ENCODE measurements around the gene MESP2. TPM values are rescaled to one million over a fixed set of nuclear protein-coding genes. Genes with fewer than 3 reads are reported as not detected.

Gene MESP2
- total RNA-seq, 2 donors from 2014 or later: not detected

DNA sequence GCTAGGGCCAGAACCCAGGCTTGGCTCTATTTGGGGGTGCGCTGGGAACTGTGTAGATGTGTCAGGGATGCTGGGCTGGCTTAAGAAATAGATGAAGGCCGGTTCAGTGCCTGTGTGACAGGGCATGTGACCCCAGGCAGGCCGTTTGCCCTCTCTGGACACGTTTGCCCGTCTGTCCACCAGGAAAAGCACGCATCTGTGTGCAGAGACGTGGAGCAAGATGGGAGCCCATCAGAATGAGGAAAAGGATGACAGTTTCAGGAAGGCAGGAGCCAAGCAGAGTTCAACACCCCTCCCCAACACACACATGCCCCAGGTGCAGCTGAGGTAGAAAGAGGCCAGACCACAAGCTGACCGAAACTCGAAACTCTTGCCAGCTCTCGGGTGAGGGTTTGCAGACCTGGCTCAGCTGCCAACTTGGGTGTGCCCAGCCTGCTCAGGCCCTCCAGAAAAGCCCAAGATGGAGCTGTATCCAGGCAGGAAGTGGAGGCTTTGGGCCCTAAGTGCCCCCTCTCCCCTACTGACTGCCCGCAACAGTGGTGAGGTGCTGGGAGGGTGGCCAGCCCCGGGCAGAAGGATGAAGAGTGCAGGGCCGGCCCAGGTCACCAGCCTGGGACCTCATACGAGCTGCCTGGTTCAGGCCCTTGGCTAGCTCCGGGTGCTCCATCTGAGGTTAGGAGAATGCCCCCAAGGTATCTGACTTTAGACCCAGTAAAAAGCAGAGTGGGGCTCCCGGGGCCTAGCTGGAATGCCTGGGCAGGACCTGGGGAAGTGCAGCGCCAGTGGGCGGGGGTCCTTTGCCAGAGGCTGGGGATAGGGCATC, 14.9 kb upstream of the MESP2 start:
- Mint-ChIP-seq H3K4me3 (no peak overlapping the region), H3K27me3 (ENCODE audit: low read depth) (peaks cover under 1% of the 10 kb centered on the region), H3K9me3 (no peaks in the 10 kb centered on the region), H3K27ac (no peak overlapping the region), H3K36me3 (ENCODE audit: insufficient read depth in 2 of 2) (no peaks in the 10 kb centered on the region), H3K4me1 (ENCODE audit: low read depth) (peaks cover 6% of the 10 kb centered on the region)
- DNase-seq: no peak
- peak in 1 of 2 donors; percentile 11 for ATAC-seq (replicated peaks in 1 of 2)

DNA sequence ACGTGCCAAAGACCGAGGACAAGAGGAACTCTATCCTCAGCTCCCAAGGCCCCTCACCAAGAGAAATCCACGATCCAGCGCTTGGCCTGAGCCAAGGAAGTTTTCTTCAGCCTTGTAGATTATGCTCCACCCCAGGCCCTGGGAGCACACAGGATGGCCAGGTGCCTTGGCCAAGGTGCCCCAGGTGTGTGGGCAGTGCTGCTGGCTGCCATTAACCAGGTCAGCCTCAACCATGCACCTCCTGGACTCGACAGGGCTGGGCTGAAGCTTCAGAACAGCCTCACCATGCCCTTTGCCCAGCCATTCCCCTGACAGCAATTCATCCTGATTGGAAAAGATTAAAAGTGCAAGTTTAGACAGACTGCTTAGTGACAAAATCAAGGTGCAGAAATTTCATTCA, 14.2 kb upstream of the MESP2 start:
- Mint-ChIP-seq H3K9me3 (no peaks in the 10 kb centered on the region), H3K4me1 (ENCODE audit: low read depth) (peaks cover 6% of the 10 kb centered on the region), H3K27ac (no peak overlapping the region), H3K27me3 (ENCODE audit: low read depth) (no peaks in the 10 kb centered on the region), H3K4me3 (no peak overlapping the region), H3K36me3 (ENCODE audit: insufficient read depth in 2 of 2) (no peaks in the 10 kb centered on the region)
- no peak for ATAC-seq (replicated peaks in 1 of 2)
- no peak for DNase-seq

DNA sequence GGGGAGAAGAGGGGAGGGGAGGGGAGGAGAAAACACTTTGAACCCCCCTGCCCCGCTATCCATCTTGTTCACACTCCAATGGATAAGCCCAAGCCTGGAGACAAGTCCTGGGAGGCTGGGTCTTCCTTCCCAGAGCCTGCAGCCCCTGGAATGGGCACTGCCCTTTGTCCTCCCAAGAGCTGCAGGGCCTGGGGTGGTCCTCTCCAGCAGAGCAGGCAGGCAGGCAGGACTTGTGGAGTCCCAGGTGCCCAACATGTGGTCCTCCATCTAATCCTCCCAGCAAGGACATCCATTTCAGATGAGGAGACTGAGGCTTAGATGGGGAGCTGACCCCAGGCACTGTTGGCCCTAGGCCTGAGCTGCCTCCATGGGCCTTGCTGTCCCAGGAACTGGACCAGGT, 10.4 kb upstream of the MESP2 start:
- DNase-seq (no peak), ATAC-seq (replicated peaks in 1 of 2) (no peak)
- Mint-ChIP-seq H3K9me3 (no peaks in the 10 kb centered on the region), H3K27ac (no peak overlapping the region), H3K4me1 (ENCODE audit: low read depth) (peaks cover 4% of the 10 kb centered on the region), H3K36me3 (ENCODE audit: insufficient read depth in 2 of 2) (no peaks in the 10 kb centered on the region), H3K4me3 (no peak overlapping the region), H3K27me3 (ENCODE audit: low read depth) (no peaks in the 10 kb centered on the region)

DNA sequence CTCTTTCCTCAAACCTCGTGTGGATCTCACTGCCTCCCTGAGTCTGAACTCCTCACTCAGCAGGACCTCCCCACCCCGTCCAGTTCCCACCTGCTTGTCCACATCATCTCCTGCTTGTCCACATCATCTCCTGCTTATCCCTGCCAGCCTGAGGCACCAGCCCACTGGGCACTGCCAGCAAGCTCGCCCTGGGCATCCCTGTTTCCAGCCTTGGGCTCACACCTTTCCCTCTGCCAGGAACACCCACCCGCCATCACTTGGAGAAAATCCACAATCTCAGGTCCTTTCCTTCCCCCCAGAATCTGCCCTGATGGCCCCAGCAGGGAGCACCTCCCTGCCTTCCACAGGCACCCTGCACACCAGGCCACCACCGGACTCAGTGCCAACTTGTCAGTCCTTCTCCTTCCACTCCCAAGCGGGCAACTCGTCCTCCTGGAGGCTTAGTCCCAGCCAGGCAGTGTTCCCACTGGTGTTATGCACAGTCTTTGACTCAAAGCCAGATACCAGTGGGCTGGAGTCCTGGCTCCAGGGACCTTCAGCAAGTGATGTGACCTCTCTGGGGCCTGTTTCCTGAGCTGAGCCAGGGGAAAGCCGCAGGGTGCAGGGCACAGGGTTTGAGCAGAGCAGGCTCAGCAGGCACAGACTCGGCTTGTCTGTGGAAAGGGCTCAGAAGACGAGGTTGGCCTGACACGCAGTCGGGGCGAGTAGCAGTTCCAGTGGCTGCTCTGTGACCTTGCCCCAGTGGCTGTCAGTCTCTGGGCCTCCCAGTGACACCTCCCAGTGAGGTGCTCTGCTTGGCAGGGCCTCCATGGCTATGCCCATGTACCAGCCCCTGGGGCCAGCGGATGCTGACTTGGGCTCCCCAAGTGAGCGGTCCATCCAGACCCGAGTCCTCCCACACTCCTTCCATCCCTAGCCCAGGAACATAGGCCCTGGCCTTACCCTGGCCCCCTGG, 9.5 kb upstream of the MESP2 start:
- no peak for DNase-seq
- Mint-ChIP-seq H3K27ac (no peak overlapping the region), H3K4me1 (ENCODE audit: low read depth) (no peaks in the 10 kb centered on the region), H3K4me3 (no peak overlapping the region), H3K36me3 (ENCODE audit: insufficient read depth in 2 of 2) (no peaks in the 10 kb centered on the region), H3K27me3 (ENCODE audit: low read depth) (no peaks in the 10 kb centered on the region), H3K9me3 (no peaks in the 10 kb centered on the region)
- ATAC-seq (replicated peaks in 1 of 2): peak in 1 of 2 donors; percentile 11

DNA sequence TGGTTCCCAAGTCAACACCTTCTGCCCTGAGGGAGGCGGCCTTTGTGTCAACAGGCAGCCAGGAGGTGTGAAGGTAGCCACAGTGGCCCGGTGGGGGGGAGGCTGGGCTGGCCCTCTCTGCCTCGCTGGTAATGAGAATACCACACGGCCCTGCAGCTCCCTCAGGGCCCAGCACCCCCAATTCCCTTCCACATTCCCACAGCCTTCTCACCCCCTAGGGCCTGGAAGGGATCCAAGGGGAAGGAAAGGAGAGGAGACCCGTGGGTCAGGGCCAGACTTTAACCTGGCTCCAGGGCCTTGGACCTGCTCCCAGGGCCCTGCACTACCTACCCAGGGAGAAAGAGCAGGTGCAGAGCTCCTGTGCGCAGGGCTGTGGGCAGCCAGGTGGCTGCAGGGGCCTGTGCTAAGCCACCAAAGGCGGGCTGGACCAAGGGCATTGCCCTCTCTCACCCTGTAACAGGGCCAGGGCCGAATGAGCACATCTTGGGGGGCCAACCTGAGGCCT, 8.7 kb upstream of the MESP2 start:
- Mint-ChIP-seq H3K4me3 (no peak overlapping the region), H3K4me1 (ENCODE audit: low read depth) (no peaks in the 10 kb centered on the region), H3K27ac (no peak overlapping the region), H3K27me3 (ENCODE audit: low read depth) (no peaks in the 10 kb centered on the region), H3K9me3 (no peaks in the 10 kb centered on the region), H3K36me3 (ENCODE audit: insufficient read depth in 2 of 2) (no peaks in the 10 kb centered on the region)
- ATAC-seq (replicated peaks in 1 of 2) (no peak), DNase-seq (no peak)

DNA sequence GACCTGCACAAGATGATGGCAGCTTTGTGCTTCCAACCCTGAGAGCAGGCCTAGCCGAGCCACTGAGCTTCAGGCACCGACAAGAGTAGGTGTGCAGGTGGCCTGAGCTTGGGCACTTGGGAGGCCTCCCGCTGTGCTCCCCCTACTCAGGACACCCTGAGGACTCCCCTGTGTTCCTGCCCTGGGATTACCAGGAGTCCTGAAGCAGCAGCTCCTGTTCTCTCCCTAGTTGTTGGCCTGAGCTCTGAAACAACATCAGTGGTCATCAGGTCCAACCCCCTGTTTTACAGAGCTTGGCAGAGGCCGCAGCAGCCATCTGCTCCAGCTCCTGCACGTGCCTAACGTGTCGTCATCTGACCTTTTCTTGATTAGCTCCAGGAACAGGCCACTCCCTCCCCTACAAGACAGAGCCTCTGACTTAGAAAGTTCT, 8.0 kb upstream of the MESP2 start:
- DNase-seq: no peak
- no peaks in the 10 kb centered on the region for H3K4me1 Mint-ChIP-seq (ENCODE audit: low read depth)
- H3K27ac Mint-ChIP-seq: no peak overlapping the region
- H3K36me3 Mint-ChIP-seq (ENCODE audit: insufficient read depth in 2 of 2): no peaks in the 10 kb centered on the region
- no peaks in the 10 kb centered on the region for H3K27me3 Mint-ChIP-seq (ENCODE audit: low read depth)
- H3K9me3 Mint-ChIP-seq: no peaks in the 10 kb centered on the region
- ATAC-seq (replicated peaks in 1 of 2): no peak
- H3K4me3 Mint-ChIP-seq: no peak overlapping the region

DNA sequence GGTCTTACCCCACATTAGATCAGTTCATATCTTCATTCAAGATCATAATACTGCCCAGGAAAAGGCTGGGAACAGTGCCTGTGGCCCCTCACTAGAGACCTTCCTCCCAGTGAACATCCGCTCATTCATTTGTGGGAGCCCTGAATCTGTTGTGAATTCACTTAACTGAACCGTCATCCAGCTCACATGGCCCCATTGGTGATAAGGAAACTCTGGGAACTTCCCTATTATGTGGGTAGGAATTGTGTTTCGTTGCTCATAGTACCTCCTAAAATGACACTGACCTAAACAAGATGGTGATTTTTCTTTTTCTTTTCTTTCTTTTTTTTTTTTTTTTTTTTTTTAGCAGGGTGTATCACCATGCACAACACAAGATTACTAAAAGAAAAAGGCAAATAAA, 6.8 kb upstream of the MESP2 start:
- H3K4me3 Mint-ChIP-seq: no peak overlapping the region
- H3K9me3 Mint-ChIP-seq: no peaks in the 10 kb centered on the region
- no peaks in the 10 kb centered on the region for H3K4me1 Mint-ChIP-seq (ENCODE audit: low read depth)
- H3K27ac Mint-ChIP-seq: no peak overlapping the region
- H3K36me3 Mint-ChIP-seq (ENCODE audit: insufficient read depth in 2 of 2): no peaks in the 10 kb centered on the region
- ATAC-seq (replicated peaks in 1 of 2) (no peak), DNase-seq (no peak)
- H3K27me3 Mint-ChIP-seq (ENCODE audit: low read depth): no peaks in the 10 kb centered on the region

DNA sequence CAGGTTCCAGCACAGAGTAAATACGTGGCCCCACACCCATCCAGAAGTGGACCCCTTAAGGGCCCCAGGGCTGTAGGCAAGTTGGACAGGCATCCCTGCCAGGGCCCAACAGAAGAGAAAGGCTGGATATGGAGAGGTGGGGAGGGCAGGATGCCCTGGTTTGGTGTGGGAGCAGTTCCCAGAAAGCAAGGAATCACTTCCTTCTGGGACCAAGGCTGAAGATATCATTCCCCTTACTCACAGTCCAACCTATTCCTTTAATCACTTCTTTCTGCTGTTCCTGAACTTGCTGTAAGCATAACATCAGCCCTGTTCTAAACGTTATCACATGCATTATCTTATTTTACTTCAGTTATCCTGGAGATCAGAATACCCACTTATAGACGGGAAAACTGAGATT, 6.1 kb upstream of the MESP2 start:
- Mint-ChIP-seq H3K36me3 (ENCODE audit: insufficient read depth in 2 of 2) (no peaks in the 10 kb centered on the region), H3K4me1 (ENCODE audit: low read depth) (no peaks in the 10 kb centered on the region), H3K4me3 (no peak overlapping the region), H3K9me3 (no peaks in the 10 kb centered on the region), H3K27me3 (ENCODE audit: low read depth) (no peaks in the 10 kb centered on the region), H3K27ac (no peak overlapping the region)
- ATAC-seq (replicated peaks in 1 of 2): no peak
- no peak for DNase-seq

DNA sequence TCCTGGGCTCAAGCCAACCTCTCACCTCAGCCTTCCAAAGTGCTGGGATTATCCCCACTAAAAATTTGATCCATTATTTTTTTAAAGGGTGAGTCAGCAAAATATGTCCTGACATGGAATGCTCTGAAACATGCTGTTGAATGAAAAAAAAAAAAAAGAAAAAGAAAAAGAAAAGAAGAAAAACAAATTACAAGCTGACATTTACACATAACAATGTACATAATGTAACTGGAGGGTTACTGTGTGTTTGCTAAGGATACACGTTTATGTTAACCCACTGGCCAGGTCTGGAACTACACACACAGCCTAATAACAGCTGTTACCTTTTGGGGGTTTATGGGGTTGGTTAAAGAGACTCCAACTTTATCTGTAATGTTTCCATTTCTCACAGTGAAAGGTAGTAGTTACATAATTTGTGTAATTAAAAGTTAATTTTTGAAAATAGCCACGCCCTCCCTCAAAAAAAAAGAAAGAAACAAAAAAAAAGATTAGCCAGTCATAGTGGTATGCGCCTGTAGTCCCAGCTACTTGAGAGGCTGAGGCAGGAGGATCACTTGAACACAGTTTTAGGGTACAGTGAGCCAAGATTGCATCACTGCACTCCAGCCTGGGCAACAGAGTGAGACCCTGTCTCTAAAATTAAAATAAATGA, 3.1 kb upstream of the MESP2 start:
- no peaks in the 10 kb centered on the region for H3K9me3 Mint-ChIP-seq
- H3K27ac Mint-ChIP-seq: no peak overlapping the region
- no peak overlapping the region for H3K4me3 Mint-ChIP-seq
- H3K4me1 Mint-ChIP-seq (ENCODE audit: low read depth): no peaks in the 10 kb centered on the region
- DNase-seq (no peak), ATAC-seq (replicated peaks in 1 of 2) (peak in 1 of 2 donors; percentile 51)
- no peaks in the 10 kb centered on the region for H3K36me3 Mint-ChIP-seq (ENCODE audit: insufficient read depth in 2 of 2)
- peaks cover 5% of the 10 kb centered on the region for H3K27me3 Mint-ChIP-seq (ENCODE audit: low read depth)

DNA sequence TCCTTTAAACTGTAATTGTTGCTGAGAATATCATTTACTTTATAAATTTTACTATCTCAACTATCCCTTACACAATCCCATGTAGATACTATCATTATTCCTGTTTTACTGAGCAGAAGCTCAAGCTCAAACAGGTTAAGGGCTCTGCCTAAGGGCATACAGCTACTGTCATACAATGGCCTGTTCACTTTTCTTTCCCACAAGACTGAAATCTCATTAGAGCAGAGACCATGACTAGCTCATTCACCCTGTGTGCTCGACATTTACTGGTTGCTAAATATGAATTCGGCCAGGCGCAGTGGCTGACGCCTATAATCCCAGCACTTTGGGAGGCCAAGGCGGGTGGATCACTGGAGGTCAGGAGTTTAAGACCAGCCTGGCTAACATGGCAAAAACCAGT, 1.6 kb upstream of the MESP2 start:
- Mint-ChIP-seq H3K27ac (no peak overlapping the region), H3K9me3 (no peaks in the 10 kb centered on the region), H3K4me1 (ENCODE audit: low read depth) (no peaks in the 10 kb centered on the region), H3K27me3 (ENCODE audit: low read depth) (peaks cover 15% of the 10 kb centered on the region), H3K4me3 (no peak overlapping the region), H3K36me3 (ENCODE audit: insufficient read depth in 2 of 2) (no peaks in the 10 kb centered on the region)
- DNase-seq: no peak
- ATAC-seq (replicated peaks in 1 of 2): no peak

DNA sequence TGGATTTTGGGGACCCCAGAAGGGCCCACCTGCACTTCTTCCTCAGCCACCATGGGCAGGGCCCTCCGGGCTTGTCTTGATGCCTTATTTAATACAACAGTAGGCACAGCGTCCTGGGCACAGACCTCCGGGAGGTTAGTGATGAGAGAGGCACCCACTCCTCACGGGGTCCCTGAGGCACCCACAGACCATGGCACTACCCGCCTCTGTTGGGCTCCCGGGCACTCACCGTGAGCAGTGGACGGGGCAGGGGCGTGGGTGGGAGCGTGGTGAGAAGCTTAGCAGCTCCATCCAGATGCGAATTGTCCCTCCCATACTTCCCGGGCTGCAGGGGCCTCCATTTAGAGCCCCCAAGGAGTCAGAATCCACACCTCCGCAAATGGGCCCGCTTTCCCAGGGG, 317 bp upstream of the MESP2 start:
- ATAC-seq (replicated peaks in 1 of 2): no peak
- no peaks in the 10 kb centered on the region for H3K36me3 Mint-ChIP-seq (ENCODE audit: insufficient read depth in 2 of 2)
- H3K27me3 Mint-ChIP-seq (ENCODE audit: low read depth): peaks cover 24% of the 10 kb centered on the region
- peak overlapping the region in 1 of 2 donors; percentile 2 for H3K4me3 Mint-ChIP-seq
- H3K27ac Mint-ChIP-seq: no peak overlapping the region
- H3K4me1 Mint-ChIP-seq (ENCODE audit: low read depth): peaks cover 5% of the 10 kb centered on the region
- no peak for DNase-seq
- H3K9me3 Mint-ChIP-seq: no peaks in the 10 kb centered on the region

DNA sequence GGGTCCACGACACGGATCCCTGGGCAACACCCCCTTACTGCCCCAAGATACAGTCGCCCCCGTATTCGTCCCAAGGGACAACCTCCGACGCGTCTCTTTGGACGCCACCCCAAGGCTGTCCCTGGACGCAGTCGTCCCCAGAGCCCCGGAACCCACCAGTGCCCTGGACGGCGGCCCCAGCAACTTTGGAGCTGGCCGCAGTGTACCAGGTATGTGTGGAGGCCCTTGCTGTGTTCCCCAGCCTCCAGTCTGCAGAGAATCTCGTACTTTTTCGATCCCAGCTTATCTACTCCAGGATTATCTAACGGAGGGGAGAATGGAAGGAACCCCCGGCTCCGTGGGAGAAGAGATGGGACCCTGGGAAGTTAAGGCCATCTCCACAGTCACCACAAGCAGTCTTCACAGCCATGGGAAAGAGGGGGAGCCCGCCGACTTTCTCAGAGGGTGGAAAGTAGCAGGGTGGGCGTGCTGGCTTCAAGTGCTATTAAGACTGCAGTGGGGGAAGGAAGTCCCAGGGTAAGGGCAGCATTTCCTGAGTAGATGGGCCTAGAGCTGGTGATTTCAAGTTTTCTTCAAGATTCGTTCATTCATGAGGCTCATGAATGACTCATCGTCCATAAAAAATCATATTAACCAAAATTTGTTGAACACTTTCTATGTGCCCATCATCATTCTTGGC, 1.1 kb downstream of the MESP2 start:
- Mint-ChIP-seq H3K27ac (no peak overlapping the region), H3K27me3 (ENCODE audit: low read depth) (peaks cover 26% of the 10 kb centered on the region), H3K4me1 (ENCODE audit: low read depth) (peaks cover 19% of the 10 kb centered on the region), H3K9me3 (no peaks in the 10 kb centered on the region), H3K4me3 (peak overlapping the region in 1 of 2 donors; percentile 68), H3K36me3 (ENCODE audit: insufficient read depth in 2 of 2) (no peaks in the 10 kb centered on the region)
- no peak for DNase-seq
- ATAC-seq (replicated peaks in 1 of 2): no peak
